Urothelium cell line (cell line): ENCODE data around the gene CZIB.
A peak's percentile ranks its signal among the peaks of the same experiment; 100 is the strongest.
"Not testable (repeated sequence)": the region's sequence is repeated elsewhere in the genome, so short reads cannot be mapped to it uniquely, and the experiment has no call there.

ENCODE experiments used
- DNase-seq: peaks from one replicate; pipeline ENCODE4 v3.0.0; 2011; ENCODE audit warnings: low spot score, mixed read lengths
- FAIRE-seq: peaks from 2 replicates; lab custom pipeline; 2011; peaks lifted over from hg19 to GRCh38; lab: Jason Lieb, UNC

Gene CZIB

DNA sequence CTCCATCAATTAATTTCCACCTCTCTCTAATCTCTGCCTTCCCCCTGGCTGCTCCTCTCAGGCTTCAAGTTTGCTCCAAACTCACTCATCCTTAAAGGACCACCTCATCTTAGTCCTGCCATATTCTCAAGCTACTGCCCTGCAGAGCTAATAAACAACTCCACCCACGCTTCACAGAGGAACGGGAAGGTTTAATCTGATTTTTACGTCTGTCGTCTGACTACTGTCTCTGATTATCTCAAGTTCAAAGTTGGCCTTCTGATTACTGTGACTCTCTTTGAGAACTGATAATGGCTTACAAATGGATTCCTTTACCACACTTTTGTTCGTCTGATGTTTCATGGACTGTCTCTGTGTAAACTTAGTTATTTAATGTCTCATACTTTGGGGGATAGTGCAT, 31.4 kb downstream of the CZIB start:
- FAIRE-seq (no peak), DNase-seq (no peak)

DNA sequence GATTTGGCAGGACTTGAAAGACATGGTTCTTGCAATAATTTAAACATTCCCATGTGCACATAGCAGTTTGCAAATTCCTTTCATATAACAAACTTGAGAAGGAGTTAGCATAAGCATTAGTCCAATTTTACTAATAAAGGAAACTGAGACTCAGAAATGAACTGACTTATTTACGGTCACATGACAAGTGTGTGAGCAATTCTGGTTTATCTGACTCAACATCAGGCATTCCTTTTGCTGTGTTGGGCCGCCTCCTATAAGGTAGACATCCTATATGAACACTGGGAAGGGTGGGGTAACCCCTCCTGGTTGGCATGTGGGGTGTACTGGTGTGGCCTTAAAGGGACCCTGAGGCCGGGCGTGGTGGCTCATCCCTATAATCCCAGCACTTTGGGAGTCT, 32.3 kb downstream of the CZIB start:
- DNase-seq (no peak), FAIRE-seq (no peak)

DNA sequence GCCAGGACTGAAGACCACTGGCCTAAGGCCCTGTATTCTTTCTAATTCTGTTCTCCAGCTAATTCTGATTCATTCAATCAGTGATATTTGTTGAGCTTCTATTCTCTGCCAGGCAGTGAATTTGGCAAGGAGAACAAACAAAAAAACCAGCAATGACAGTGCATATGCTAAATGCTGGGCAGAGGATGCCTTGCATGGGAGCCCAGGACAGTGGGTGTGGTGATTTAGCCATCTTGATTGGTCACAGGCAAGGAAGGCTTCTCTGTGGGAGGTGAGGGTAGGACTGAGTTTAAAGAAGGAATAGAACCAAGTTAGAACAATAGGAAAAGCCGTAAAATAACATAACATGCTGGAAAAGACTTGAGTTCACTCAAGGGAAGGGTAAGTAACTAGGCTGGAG, 33.0 kb downstream of the CZIB start:
- DNase-seq = no peak
- no peak for FAIRE-seq

DNA sequence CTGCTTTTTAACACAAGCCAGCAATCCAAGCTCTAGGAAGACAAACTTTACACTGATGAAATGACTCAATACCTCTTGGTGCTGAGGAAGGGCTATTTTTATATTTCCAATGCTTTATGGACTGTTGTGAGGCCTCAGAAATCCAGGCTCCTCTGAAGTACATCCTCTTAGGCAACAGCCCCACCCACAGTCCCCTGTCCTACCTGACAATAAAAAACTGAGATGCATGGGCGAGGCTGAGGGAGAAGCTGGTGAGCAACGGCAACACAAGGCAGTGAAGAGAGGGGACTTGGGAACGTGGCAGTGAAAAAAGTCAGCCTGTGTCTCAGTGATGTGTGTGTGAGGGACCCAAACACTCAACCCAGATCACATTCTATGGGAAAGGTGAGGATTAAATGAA, 33.9 kb downstream of the CZIB start:
- DNase-seq = no peak
- no peak for FAIRE-seq

DNA sequence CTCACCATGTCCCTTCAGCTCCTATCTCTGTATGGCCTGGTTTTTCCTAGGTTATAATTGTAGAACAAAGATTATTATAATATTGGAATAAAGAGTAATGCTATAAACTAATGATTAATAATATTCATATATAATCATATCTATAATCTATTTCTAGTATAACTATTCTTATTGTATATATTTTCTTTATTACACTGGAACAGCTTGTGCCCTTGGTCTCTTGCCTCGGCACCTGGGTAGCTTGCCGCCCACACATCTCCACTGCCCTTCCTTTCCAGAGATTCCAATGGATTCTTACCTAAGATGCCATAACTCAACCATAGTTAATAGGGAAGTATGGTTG, 34.5 kb downstream of the CZIB start:
- not testable (repeated sequence) for DNase-seq, FAIRE-seq

DNA sequence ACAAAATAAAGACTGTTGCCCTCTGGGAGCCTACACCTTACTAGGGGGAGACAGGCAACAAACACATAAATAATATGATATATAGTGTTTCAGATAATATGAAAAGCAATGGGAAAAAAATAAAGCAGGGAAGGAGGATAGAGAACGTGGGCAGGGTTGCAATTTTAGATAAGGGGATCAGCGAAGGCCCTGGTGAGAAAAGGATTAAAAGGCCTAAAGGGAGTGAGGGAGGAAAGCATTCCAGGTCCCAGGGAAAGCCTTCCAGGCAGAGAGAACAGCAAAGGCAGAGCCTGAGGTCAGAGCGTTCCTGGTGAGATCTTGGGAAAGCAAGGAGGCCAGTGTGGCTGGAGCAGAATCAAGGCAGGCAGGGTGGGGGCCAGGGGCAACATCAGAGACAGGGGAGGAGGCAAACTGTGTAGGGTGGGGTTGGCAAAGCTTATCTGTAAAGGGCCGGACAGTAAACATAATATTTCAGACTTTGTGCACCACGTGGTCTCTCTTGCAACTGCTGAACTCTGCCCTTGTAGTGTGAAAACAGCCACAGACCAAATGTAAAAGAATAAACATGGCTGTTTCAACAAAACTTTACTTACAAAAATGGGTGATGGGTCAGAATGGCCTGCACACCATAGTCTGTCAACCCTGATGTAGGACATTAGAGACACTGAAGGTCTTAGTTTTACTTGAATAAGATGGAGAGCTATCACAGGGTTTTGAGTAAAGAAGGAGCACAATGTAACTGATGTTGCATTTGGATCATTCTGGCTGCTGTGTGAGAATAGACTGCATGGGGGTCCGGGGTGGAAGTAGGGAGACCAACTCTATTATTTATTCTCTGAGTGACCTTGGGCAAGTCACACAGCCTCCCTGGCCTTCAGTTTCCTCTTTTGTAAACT, 37.1 kb downstream of the CZIB start:
- no peak for FAIRE-seq
- DNase-seq = no peak

DNA sequence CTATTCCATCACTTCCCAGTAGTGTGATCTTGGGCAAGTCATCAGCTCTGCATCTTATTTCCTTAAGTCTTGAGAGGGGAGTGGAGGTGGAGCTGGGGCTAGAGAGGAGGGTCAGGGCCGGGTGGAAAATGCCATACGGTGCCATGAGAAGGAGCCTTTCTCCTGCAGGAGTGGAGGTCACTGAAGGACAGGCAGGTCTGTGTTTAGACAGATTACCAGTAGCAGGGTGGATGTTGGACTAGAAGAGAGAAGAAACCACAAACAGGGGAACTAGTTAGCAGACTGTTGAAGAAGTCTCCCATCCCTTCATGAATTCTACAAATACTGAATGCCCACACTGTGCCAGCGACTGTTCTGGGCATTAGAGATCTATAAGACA, 37.7 kb downstream of the CZIB start:
- FAIRE-seq = no peak
- DNase-seq = no peak

DNA sequence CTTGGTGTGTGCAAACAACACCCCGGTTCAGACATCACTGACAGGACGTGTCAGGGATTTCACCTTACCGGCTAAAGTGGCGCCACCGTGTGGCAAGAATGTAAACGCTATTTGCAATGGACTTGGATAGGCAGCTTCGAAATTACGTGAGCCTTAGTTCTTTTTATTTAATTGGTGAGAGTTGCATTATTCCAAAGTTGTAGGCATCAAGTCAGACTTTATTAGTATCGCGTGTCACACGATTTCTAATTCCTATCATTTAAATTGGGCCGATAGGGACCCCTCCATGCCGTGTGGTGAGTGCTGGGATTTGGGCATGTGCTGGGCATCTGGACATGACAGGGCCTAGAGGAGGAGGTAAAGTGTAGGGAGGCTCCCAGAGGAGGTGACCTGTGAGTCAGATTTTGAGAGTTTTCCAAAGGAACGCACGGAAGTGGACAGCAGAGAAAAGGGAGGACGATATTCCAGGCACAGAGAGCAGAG, 38.3 kb downstream of the CZIB start:
- FAIRE-seq (no peak), DNase-seq (peak; percentile 74)

DNA sequence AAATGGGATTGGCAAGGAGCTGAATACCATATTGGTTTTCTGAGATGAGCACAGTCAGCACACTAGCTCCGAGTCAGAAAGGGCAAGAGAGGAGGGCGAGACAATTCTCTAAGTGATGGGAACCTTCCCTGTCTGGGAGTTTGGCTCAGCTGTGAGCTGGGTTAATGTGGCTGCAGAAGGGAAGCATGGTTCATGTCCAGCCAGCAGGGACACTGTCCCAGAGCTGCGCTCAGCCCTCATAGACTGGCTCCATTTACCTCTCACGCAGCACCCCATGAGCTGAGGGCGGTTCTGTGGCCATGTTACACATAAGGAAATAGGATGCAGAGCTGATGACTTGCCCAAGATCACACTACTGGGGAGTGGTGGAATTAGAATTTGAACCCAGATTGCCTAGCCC, 39.5 kb downstream of the CZIB start:
- DNase-seq (no peak), FAIRE-seq (no peak)

DNA sequence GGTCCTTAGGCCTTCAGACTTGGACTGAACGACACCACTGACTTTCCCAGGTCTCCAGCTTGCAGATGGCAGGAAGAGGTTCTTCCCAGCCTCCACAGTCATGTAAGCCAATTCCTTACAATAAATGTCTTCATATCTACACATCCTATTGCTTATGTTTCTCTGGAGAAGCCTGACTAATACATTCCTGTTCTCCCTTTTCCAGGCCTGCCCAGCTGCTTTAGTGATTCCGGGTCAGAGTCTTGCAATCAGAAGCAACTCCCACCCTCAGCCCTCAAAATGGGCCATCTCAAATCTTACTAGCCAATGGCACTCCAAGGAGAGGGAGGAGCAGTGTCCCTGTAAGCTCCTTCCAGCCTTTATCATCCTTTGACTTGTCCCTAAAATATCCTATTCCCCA, 40.2 kb downstream of the CZIB start:
- FAIRE-seq = no peak
- DNase-seq = no peak

DNA sequence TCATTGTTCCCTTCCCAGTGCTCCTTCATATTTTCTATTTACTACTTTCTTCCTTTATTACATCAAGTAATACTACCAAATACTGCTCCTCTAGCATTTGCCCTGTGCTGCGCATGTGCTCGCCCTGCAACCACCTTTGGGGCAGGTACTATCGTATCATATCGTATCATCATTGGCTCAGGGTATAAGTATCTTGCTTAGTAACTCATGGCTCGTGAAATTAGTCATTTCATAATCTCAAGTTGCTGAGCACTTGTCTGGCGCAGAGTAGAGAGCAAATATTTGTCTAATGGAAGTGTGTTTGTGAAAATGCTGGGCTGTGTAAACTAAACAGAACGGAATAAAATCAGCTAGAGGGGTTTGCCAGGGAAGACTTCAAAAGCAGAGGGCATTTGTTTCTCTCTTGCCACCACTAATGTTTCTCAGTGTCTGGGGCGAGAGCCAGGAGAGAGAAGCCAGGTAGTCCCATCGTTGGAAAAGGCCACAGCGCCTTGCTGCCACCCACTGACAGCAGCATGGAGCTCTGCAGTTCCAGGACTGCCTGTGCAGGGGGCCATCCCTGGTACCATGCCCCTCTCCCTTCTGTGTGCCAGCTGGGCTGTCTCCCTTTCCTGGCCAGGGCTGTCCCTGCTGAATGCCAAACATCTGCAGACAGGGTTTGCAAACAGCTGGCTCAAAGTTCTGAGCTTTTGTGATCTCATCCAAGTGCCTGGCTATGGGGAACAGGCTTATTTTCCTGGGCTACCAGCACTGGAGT, 43.8 kb downstream of the CZIB start:
- FAIRE-seq (no peak), DNase-seq (no peak)

DNA sequence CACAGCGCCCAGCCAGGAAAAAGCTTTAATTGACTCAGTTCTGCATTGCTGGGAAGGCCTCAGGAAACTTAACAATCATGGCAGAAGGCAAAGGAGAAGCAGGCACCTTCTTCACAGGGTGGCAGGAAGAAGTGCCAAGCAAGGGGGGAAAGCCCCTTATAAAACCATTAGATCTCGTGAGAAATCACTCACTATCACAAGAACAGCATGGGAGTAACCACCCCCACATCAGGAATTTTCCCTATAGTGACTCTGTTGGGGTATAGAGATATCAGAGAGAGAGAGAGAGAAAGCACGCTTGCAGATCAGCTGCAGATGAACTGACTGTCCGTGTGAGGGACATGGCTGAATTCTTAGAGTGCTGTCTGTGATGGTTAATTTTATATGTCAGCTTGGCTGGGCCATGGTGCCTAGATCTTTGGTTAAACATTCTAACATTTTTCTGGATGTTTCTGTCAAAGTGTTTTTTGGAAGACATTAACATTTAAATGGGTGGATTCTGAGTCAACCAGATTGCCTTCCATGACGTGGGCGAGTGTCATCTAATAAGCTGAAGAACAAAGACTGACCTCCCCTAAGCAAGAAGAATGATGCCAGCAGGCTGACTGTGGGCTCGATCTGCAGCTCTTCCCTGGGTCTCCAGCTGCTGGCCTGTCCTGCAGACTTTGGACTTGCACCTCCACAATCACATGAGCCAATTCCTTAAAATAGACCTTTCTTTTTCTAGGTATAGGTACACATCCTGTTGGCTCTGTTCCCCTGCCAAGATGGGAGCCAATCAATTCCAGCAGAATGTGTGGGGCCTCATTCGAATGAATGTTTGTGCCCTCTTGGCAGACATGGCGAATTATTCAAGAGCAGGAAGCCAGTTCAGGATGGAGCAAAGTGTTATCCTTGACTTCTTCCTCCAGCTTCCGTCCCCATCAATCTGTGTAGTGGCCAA, 45.2 kb downstream of the CZIB start:
- DNase-seq (no peak), FAIRE-seq (no peak)

DNA sequence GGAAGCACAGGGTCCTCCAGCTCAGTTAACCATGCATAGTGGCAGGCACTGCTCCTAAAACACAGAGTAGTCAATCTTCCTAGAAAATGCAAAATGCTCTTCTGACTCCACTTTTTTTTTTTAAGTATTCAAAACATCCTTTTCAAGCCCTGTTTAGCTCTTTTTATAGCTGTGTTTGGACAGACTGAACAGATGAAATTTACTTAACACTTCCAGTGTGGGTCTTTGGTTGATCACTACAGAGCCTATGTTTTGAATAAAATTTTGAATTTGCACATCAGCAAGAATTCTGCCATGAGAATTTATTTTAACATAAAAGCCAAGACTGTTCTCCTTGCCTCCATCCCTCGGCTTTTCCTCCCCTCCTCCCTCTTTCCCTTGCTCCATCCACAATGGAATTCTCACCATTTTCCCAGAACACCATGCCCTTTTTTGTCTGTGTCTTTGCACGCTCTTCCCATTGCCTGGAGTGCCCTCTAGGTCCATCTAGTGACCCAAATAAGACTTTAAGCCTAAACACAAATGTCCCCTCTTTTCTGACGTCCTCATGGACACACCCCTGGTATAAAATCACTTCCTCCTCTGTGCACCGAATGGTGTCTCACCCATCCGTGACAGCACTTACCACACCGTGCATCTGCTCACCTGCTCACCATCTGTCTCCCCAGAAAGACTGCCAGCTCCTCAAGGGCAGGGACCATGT, 47.9 kb downstream of the CZIB start:
- no peak for FAIRE-seq
- peak; percentile 33 for DNase-seq

DNA sequence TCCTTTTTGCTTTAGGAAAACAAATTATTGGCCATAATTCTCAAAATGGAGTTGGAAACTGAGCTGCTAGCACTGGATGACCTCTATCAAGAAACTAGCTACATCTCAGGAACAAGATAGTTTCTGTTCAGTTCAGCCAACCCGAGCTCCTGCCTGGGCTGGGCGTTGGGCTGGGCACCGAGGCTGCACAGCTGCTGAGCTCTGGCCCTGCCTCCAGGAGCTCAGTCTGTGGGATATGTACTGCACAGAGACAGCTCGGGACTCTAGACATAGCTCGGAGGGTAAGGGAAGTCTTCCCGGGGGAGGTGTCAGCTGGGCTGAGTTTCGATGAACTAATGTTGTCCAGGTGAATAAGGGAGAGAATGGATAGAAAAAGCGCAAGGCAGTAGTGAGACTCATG, 53.5 kb downstream of the CZIB start:
- DNase-seq (no peak), FAIRE-seq (no peak)

DNA sequence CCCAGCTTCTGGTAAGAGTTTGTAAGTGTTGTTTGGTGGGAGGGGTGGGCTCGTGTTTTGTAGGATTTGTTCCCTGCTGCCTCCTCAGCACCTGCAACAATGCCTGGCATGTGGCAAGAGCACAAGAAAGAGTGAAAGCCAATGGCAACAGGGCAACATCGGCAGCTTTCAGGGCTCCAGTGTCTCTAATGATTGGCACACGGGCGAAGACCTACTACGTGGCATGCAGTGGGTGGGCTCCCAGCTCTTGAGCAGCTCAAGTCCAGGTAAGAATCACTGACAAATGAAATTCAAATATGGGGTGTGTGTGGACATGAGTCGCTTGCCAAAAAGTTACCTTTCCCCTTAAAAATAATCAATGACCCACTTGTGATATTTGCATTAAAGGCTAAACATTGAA, 54.1 kb downstream of the CZIB start:
- no peak for FAIRE-seq

DNA sequence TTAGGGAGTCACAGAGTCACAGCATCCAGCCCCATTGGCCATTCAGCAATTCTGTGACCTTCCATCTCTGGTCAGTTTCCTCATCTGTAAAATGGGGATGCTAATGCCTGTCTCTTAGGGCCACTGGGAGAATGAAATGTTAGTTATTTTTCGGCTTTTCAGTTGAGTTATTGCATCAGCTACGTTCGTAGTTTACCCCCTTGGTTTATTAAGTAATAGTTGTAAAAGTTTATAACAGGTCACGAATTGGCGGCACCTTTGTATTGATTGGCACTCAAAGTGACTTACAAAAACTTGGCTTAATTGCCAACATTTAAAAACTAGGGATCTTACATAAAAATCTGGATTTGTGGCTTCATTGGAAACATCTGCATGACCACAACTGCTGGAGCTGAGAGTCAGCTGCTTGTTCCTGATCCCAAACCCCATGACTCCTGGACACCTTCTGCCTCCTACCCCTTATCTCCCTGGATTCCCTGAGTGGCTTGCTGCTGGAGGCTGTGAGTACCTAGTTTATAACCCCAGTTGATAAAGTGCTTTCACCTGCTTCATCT, 54.9 kb downstream of the CZIB start:
- DNase-seq (no peak), FAIRE-seq (no peak)

More for the DNA sequence above, 54.1 kb downstream of the CZIB start:
- DNase-seq = no peak
